ENCODE measurements around the gene RPL35A. TPM values are rescaled to one million over a fixed set of nuclear protein-coding genes. Genes with fewer than 3 reads are reported as not detected.

RPL35A gene
- total and polyA plus RNA-seq, 9 of the 15 experiments (the other 6 are each of a cell fraction or from before 2014, with no cell fraction given) = 1,475 to 2,942 (median 2,367) TPM

DNA sequence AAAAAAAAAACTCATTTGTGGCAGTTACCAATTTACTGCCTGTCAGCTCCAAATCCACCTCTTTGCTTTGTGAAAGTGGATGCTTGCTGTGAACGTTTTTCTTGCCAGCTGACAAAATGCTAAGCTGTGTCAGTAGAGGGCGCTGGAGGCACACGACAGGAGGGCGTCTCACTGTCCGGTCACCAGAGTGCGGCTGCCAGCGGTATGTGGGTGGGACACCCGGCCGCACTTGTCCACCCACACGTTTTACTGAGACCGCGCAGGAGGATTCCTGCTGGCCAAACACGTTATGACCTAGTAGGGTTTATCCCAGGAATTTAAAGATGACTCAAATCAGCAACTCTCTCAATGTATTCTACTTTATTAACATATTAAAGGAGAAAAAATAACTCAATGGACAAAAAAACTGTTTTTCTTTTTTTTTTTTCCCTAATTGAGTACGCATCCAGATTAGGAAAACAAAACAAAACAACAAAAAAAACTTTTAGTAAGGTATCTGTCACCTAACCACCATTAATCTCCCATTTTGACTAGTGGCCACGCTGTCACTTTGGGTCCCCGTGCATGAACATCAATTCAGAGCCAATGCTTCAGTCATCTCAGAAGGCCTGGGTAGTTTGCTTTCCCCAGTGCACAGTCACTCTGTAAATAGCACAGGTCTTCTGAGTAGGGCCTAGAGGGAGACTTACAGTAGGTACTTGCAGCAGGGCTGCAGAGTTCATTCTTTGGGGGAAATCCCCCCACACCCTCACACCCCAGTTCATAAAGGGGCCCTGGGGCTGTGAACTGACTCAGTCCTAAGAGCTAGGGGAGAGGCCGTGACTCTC lies 43.8 kb upstream of the RPL35A start (continued):
- TF ChIP-seq ZNF347 (CRISPR knock-in tag; IDR thresholded peaks at IDR 0.05; ENCODE audit: low read depth) (no peak), STAG1 (CRISPR knock-in tag; IDR thresholded peaks at IDR 0.05; ENCODE audit: borderline replicate concordance) (peak; percentile 92), FOXM1 (IDR thresholded peaks at IDR 0.05; ENCODE audit: low read depth) (no peak), FOXM1 (CRISPR knock-in tag; IDR thresholded peaks at IDR 0.05; ENCODE audit: low read depth) (no peak), BHLHE40 (IDR thresholded peaks at IDR 0.05; ENCODE audit: low read length) (peak; percentile 83), RBM15 (IDR thresholded peaks at IDR 0.05; ENCODE audit: insufficient read depth, low read length) (no peak), L3MBTL2 (IDR thresholded peaks at IDR 0.05) (0 out of 2 replicates have a peak, but pooled peaks have one; percentile 20), CBFA2T3 (IDR thresholded peaks at IDR 0.05) (no peak), MAFK (IDR thresholded peaks at IDR 0.05; ENCODE audit: low read length) (peak; percentile 44; the same call in 1 of the 2 replicates), KDM1A (IDR thresholded peaks at IDR 0.05) (no peak), RFX1 (IDR thresholded peaks at IDR 0.05) (no peak), ETV1 (tag; conservative IDR thresholded peaks at IDR 0.05; ENCODE audit: low read depth) (no peak), KLF6 (CRISPR knock-in tag; IDR thresholded peaks at IDR 0.05; ENCODE audit: borderline replicate concordance) (no peak), GATAD2B (IDR thresholded peaks at IDR 0.05; ENCODE audit: borderline replicate concordance) (no peak), EP400 (IDR thresholded peaks at IDR 0.05) (no peak; the same call in 1 of the 2 replicates), SAFB2 (IDR thresholded peaks at IDR 0.05; ENCODE audit: borderline replicate concordance, low read depth, low read length, severe bottlenecking) (no peak), RHOXF2B (CRISPR knock-in tag; conservative IDR thresholded peaks at IDR 0.05) (no peak), CSDE1 (IDR thresholded peaks at IDR 0.05) (no peak), ADNP (tag; IDR thresholded peaks at IDR 0.05) (no peak)
- TF ChIP-seq, protein P1, sequence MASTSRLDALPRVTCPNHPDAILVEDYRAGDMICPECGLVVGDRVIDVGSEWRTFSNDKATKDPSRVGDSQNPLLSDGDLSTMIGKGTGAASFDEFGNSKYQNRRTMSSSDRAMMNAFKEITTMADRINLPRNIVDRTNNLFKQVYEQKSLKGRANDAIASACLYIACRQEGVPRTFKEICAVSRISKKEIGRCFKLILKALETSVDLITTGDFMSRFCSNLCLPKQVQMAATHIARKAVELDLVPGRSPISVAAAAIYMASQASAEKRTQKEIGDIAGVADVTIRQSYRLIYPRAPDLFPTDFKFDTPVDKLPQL (IDR thresholded peaks at IDR 0.05; ENCODE audit: extremely low read depth, insufficient read length) = no peak
- TF ChIP-seq, protein P2, sequence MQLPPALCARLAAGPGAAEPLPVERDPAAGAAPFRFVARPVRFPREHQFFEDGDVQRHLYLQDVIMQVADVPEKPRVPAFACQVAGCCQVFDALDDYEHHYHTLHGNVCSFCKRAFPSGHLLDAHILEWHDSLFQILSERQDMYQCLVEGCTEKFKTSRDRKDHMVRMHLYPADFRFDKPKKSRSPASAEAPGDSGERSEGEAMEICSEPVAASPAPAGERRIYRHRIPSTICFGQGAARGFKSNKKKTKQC (CRISPR knock-in tag; IDR thresholded peaks at IDR 0.05) = 0 out of 2 replicates have a peak, but pooled peaks have one; percentile 30
- TF ChIP-seq, protein P3, sequence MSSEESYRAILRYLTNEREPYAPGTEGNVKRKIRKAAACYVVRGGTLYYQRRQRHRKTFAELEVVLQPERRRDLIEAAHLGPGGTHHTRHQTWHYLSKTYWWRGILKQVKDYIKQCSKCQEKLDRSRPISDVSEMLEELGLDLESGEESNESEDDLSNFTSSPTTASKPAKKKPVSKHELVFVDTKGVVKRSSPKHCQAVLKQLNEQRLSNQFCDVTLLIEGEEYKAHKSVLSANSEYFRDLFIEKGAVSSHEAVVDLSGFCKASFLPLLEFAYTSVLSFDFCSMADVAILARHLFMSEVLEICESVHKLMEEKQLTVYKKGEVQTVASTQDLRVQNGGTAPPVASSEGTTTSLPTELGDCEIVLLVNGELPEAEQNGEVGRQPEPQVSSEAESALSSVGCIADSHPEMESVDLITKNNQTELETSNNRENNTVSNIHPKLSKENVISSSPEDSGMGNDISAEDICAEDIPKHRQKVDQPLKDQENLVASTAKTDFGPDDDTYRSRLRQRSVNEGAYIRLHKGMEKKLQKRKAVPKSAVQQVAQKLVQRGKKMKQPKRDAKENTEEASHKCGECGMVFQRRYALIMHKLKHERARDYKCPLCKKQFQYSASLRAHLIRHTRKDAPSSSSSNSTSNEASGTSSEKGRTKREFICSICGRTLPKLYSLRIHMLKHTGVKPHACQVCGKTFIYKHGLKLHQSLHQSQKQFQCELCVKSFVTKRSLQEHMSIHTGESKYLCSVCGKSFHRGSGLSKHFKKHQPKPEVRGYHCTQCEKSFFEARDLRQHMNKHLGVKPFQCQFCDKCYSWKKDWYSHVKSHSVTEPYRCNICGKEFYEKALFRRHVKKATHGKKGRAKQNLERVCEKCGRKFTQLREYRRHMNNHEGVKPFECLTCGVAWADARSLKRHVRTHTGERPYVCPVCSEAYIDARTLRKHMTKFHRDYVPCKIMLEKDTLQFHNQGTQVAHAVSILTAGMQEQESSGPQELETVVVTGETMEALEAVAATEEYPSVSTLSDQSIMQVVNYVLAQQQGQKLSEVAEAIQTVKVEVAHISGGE (CRISPR knock-in tag; IDR thresholded peaks at IDR 0.05) = no peak
- TF ChIP-seq, protein P4, sequence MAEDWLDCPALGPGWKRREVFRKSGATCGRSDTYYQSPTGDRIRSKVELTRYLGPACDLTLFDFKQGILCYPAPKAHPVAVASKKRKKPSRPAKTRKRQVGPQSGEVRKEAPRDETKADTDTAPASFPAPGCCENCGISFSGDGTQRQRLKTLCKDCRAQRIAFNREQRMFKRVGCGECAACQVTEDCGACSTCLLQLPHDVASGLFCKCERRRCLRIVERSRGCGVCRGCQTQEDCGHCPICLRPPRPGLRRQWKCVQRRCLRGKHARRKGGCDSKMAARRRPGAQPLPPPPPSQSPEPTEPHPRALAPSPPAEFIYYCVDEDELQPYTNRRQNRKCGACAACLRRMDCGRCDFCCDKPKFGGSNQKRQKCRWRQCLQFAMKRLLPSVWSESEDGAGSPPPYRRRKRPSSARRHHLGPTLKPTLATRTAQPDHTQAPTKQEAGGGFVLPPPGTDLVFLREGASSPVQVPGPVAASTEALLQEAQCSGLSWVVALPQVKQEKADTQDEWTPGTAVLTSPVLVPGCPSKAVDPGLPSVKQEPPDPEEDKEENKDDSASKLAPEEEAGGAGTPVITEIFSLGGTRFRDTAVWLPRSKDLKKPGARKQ (CRISPR knock-in tag; IDR thresholded peaks at IDR 0.05) = no peak

Data from K562 (cell line).